B cell (primary cell): ENCODE data around the gene MICAL3.

Experiments used
- CTCF ChIP-seq: fragments of 200-600 bp; IDR thresholded peaks from one replicate; pipeline ENCODE4 v1.8.0; 2022; ENCODE audit warnings: antibody characterized with exemption, mild to moderate bottlenecking
- EZH2 ChIP-seq: IDR thresholded peaks from 2 replicates; pipeline ENCODE4 v1.6.1; 2012; ENCODE audit warnings: borderline replicate concordance, low read depth, mild to moderate bottlenecking, moderate library complexity, low read length; ENCODE audit not compliant: insufficient read depth, poor library complexity, severe bottlenecking

- no peak for TF ChIP-seq EZH2
- TF ChIP-seq CTCF: no peak
These were observed 4.6 kb upstream of the MICAL3 start for GRCh38 chr22:18028817-18029527.
